ENCODE measurements around the gene DAPK2.

- TF ChIP-seq, protein P1, sequence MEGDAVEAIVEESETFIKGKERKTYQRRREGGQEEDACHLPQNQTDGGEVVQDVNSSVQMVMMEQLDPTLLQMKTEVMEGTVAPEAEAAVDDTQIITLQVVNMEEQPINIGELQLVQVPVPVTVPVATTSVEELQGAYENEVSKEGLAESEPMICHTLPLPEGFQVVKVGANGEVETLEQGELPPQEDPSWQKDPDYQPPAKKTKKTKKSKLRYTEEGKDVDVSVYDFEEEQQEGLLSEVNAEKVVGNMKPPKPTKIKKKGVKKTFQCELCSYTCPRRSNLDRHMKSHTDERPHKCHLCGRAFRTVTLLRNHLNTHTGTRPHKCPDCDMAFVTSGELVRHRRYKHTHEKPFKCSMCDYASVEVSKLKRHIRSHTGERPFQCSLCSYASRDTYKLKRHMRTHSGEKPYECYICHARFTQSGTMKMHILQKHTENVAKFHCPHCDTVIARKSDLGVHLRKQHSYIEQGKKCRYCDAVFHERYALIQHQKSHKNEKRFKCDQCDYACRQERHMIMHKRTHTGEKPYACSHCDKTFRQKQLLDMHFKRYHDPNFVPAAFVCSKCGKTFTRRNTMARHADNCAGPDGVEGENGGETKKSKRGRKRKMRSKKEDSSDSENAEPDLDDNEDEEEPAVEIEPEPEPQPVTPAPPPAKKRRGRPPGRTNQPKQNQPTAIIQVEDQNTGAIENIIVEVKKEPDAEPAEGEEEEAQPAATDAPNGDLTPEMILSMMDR (IDR thresholded peaks at IDR 0.05), result no peak
- TF ChIP-seq POLR2AphosphoS5 (IDR thresholded peaks at IDR 0.05) (no peak), POLR2A (IDR thresholded peaks at IDR 0.05) (no peak), EP300 (IDR thresholded peaks at IDR 0.05) (no peak)
Observed at GRCh38 chr15:64019764-64020163, 26.5 kb downstream of the DAPK2 start.
